ENCODE data around the gene MCRS1. TPM values are rescaled to one million over a fixed set of nuclear protein-coding genes. Genes with fewer than 3 reads are reported as not detected.

The MCRS1 gene
- total RNA-seq, 1 experiment from 2014 or later = 103 TPM

DNA sequence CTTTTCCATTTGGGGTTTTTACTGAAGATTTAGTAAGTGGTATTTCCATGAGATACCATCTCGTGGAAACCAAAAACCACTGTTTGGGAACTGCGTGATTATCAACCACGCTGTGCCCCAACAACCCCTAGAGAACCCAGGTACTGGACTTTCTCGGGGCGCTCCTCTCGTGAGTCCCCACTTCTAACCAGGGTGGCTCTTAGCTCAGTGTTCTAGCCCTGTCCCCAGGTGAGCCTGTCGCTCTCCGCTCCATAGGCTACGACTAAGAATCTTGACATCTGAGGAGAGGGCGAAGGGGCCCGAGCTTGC is 686 bp downstream of the MCRS1 start:
- DNase-seq = no peak
- TF ChIP-seq, protein P1, sequence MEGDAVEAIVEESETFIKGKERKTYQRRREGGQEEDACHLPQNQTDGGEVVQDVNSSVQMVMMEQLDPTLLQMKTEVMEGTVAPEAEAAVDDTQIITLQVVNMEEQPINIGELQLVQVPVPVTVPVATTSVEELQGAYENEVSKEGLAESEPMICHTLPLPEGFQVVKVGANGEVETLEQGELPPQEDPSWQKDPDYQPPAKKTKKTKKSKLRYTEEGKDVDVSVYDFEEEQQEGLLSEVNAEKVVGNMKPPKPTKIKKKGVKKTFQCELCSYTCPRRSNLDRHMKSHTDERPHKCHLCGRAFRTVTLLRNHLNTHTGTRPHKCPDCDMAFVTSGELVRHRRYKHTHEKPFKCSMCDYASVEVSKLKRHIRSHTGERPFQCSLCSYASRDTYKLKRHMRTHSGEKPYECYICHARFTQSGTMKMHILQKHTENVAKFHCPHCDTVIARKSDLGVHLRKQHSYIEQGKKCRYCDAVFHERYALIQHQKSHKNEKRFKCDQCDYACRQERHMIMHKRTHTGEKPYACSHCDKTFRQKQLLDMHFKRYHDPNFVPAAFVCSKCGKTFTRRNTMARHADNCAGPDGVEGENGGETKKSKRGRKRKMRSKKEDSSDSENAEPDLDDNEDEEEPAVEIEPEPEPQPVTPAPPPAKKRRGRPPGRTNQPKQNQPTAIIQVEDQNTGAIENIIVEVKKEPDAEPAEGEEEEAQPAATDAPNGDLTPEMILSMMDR (conservative IDR thresholded peaks at IDR 0.05) = no peak
- Histone ChIP-seq H2AK5ac (ENCODE audit: insufficient read length, low read length) (no peak overlapping the region), H3K79me1 (ENCODE audit: insufficient read depth, low read depth, low read length, poor library complexity, severe bottlenecking) (peaks cover 3% of the 10 kb centered on the region), H4K5ac (ENCODE audit: insufficient read length, low read depth, low read length) (no peak overlapping the region), H2BK15ac (ENCODE audit: low read depth, low read length) (no peak overlapping the region), H2BK5ac (ENCODE audit: insufficient read length, low read length) (no peak overlapping the region), H3K23ac (ENCODE audit: insufficient read length, low read depth, low read length) (no peak overlapping the region), H4K8ac (replicated peaks; ENCODE audit: insufficient read length, low read depth, low read length) (no peak overlapping the region), H3T11ph (ENCODE audit: low read length) (no peak overlapping the region), H3K14ac (ENCODE audit: insufficient read depth, low read length) (peak overlapping the region; percentile 59; the same call in 1 of the 2 replicates), H3K9ac (ENCODE audit: extremely low read depth, insufficient read length, low read length) (peak overlapping the region; percentile 89), H3K56ac (ENCODE audit: insufficient read length, low read depth, low read length) (no peak overlapping the region), H4K91ac (ENCODE audit: insufficient read length, low read depth, low read length) (no peak overlapping the region), H3K4me2 (ENCODE audit: insufficient read depth, insufficient read length, low read length) (peak overlapping the region; percentile 74), H2BK12ac (ENCODE audit: insufficient read length, low read depth, low read length) (no peak overlapping the region), H2BK120ac (ENCODE audit: low read depth, low read length, poor library complexity, severe bottlenecking) (no peak overlapping the region), H3K9me3 (ENCODE audit: control insufficient read depth, low read depth, low read length) (no peaks in the 10 kb centered on the region), H3K4ac (ENCODE audit: low read depth, low read length) (no peak overlapping the region), H3K27ac (ENCODE audit: insufficient read length, low read depth, low read length) (no peak overlapping the region), H3K4me1 (ENCODE audit: insufficient read depth, low read length) (no peaks in the 10 kb centered on the region), H2AFZ (ENCODE audit: low read length) (no peak overlapping the region), H3K23me2 (ENCODE audit: insufficient read length, low read depth, low read length, poor library complexity, severe bottlenecking) (peaks cover 6% of the 10 kb centered on the region), H3K79me2 (ENCODE audit: insufficient read depth, low read length) (no peaks in the 10 kb centered on the region; the same call in 1 of the 2 replicates), H3K27me3 (ENCODE audit: insufficient read depth, low read length) (no peaks in the 10 kb centered on the region), H3K18ac (ENCODE audit: insufficient read length, low read depth, low read length) (no peak overlapping the region), H4K20me1 (ENCODE audit: control insufficient read depth, insufficient read depth, insufficient read length) (no peaks in the 10 kb centered on the region), H2BK20ac (ENCODE audit: low read depth, low read length, poor library complexity, severe bottlenecking) (no peak overlapping the region)
- Mint-ChIP-seq H3K9me3 (peaks cover 0 to 6% of the 10 kb centered on the region in 2 experiments; a peak in 3 of 5 replicates), H3K27me3 (ENCODE audit: low read depth) (no peaks in the 10 kb centered on the region; the same call in 1 of the 2 replicates), H3K36me3 (ENCODE audit: insufficient read depth in 1 of 3, low read depth in 3 of 3) (peaks cover 20 to 42% (median 40%) of the 10 kb centered on the region in 3 experiments; a peak in 6 of 7 replicates), H3K4me3 (peak overlapping the region; percentile 98 to 99), H3K27ac (peak overlapping the region; percentile 89 to 99 (median 99); a peak in 5 of 7 replicates), H3K4me1 (peaks cover 2 to 14% of the 10 kb centered on the region in 2 experiments)
- WGBS (ENCODE audit: extremely low coverage, insufficient read length, low lambda C conversion rate) = no CpG with 5 or more reads among the region's 11 CpGs

Measured in H9 (cell line).